ENCODE measurements around the gene BRD4. TPM values are rescaled to one million over a fixed set of nuclear protein-coding genes. Genes with fewer than 3 reads are reported as not detected.
A peak's percentile ranks its signal among the peaks of the same experiment; 100 is the strongest.

Gene BRD4
- total RNA-seq, 2 experiments from 2014 or later = 94.3 to 99.6 TPM

- Mint-ChIP-seq H3K27me3 (no peaks in the 10 kb centered on the region), H3K9me3 (no peaks in the 10 kb centered on the region), H3K4me3 (no peak overlapping the region), H3K4me1 (ENCODE audit: low read depth) (no peaks in the 10 kb centered on the region), H3K36me3 (ENCODE audit: low read depth) (no peaks in the 10 kb centered on the region), H3K27ac (no peak overlapping the region)
- no peak for DNase-seq
- no peak for TF ChIP-seq CTCF (IDR thresholded peaks at IDR 0.05)
- ChIA-PET POLR2A (no interaction called here), CTCF (no interaction called here)
- no peak for ATAC-seq
- intact Hi-C loops (cut with micrococcal nuclease) = no loop called here
Measured at GRCh38 chr19:15212711-15213110, 119.6 kb downstream of the BRD4 start.

- Mint-ChIP-seq H3K9me3 (no peaks in the 10 kb centered on the region), H3K4me1 (ENCODE audit: low read depth) (no peaks in the 10 kb centered on the region), H3K36me3 (ENCODE audit: low read depth) (no peaks in the 10 kb centered on the region), H3K27ac (no peak overlapping the region), H3K27me3 (peaks cover 4% of the 10 kb centered on the region), H3K4me3 (no peak overlapping the region)
- no peak for TF ChIP-seq CTCF (IDR thresholded peaks at IDR 0.05)
- intact Hi-C loops (cut with micrococcal nuclease) = no loop called here
- ATAC-seq (no peak), DNase-seq (no peak)
- ChIA-PET CTCF (interaction anchor here (1.0 kb wide), 1 partner anchor 109 kb away, joined by 3 read pairs; no protein-coding TSS in a partner anchor), POLR2A (no interaction called here)
Measured at GRCh38 chr19:15210323-15210781, 122.0 kb downstream of the BRD4 start.

GRCh38 chr19:15201374-15202023 is 130.8 kb downstream of the BRD4 start:
- CTCF ChIA-PET = no interaction called here
- POLR2A ChIA-PET = no interaction called here
- ATAC-seq (no peak), DNase-seq (no peak)
- Mint-ChIP-seq H3K27me3 (peaks cover 44% of the 10 kb centered on the region), H3K9me3 (no peaks in the 10 kb centered on the region), H3K27ac (no peak overlapping the region), H3K4me1 (ENCODE audit: low read depth) (peaks cover 9% of the 10 kb centered on the region), H3K36me3 (ENCODE audit: low read depth) (no peaks in the 10 kb centered on the region), H3K4me3 (peak overlapping the region; percentile 12)
- TF ChIP-seq CTCF (IDR thresholded peaks at IDR 0.05) = no peak
- intact Hi-C loops (cut with micrococcal nuclease) = no loop called here

GRCh38 chr19:15200553-15201364 is 131.6 kb downstream of the BRD4 start, which contains the start of gene NOTCH3:
Gene NOTCH3, minus strand, starts transcription at chr19:15200995. Its CDS starts 90 bp downstream, at chr19:15200905.
- no peak for DNase-seq
- Mint-ChIP-seq H3K36me3 (ENCODE audit: low read depth) (no peaks in the 10 kb centered on the region), H3K27me3 (peaks cover 49% of the 10 kb centered on the region), H3K27ac (no peak within 1 kb of the TSS), H3K4me1 (ENCODE audit: low read depth) (peaks cover 9% of the 10 kb centered on the region), H3K9me3 (no peaks in the 10 kb centered on the region), H3K4me3 (peak within 1 kb of the TSS; percentile 12)
- ChIA-PET CTCF (interaction anchor here (1.0 kb wide), 1 partner anchor 99 kb away, joined by 3 read pairs; no protein-coding TSS in a partner anchor), POLR2A (no interaction called here)
- intact Hi-C loops (cut with micrococcal nuclease) = no loop called here
- no peak for TF ChIP-seq CTCF (IDR thresholded peaks at IDR 0.05)
- no peak for ATAC-seq
